GM06990 (cell line): ENCODE results near the gene SPTBN4.

Source experiments
- DNase-seq: peaks from one replicate; pipeline ENCODE4 v3.0.0-alpha.2; 2011; ENCODE audit not compliant: insufficient read length; ENCODE audit errors: extremely low read depth
- H3K27me3 ChIP-seq: replicated peaks from 2 replicates; pipeline ENCODE4 v1.6.0; 2011; ENCODE audit warnings: low read length; ENCODE audit not compliant: control insufficient read depth, insufficient read depth
- H3K36me3 ChIP-seq: 2 replicates; pipeline ENCODE4 v1.5.1; 2011; ENCODE audit warnings: low read length; ENCODE audit not compliant: control insufficient read depth, insufficient read depth
- H3K4me3 ChIP-seq: replicated peaks from 2 replicates; pipeline ENCODE4 v1.5.1; 2011; ENCODE audit warnings: low read depth, mild to moderate bottlenecking, control low read depth, low read length
- CTCF ChIP-seq: IDR thresholded peaks from 2 replicates; pipeline ENCODE4 v1.5.1; 2011; ENCODE audit warnings: low read length, control low read depth, mild to moderate bottlenecking, inconsistent platforms; ENCODE audit not compliant: insufficient read depth, poor library complexity, severe bottlenecking

SPTBN4 gene

DNA sequence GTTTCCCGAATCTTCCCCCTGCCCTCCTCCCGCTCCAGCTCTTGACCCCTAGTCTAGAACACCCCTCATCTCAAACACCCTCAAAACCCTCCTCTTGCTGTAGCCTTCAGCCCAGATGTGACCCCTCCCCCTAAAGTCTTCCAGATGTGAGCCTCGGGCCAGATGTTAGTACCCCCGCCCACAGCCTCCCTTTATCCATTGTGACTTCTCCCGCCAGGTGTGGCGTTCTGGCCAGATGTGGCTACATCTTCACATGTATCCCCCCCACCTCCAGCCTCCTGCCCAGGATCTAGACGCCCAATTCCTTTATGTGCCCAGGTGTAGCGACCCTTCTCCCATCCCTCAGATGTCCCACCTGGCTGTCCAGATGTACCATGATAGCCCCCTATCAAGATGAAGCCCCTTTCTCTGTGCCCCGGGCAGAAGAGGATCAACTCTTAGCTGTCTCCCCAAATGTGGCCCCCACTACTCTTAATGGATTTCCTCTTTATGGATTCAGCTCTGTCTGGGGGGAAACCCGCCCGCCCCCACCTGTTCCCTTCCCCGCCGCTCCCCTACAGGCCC, 133.9 kb downstream of the SPTBN4 start:
- Histone ChIP-seq H3K4me3 (no peak overlapping the region), H3K36me3 (no peaks in the 10 kb centered on the region), H3K27me3 (peaks cover 8% of the 10 kb centered on the region)
- DNase-seq: no peak
- TF ChIP-seq CTCF: no peak

DNA sequence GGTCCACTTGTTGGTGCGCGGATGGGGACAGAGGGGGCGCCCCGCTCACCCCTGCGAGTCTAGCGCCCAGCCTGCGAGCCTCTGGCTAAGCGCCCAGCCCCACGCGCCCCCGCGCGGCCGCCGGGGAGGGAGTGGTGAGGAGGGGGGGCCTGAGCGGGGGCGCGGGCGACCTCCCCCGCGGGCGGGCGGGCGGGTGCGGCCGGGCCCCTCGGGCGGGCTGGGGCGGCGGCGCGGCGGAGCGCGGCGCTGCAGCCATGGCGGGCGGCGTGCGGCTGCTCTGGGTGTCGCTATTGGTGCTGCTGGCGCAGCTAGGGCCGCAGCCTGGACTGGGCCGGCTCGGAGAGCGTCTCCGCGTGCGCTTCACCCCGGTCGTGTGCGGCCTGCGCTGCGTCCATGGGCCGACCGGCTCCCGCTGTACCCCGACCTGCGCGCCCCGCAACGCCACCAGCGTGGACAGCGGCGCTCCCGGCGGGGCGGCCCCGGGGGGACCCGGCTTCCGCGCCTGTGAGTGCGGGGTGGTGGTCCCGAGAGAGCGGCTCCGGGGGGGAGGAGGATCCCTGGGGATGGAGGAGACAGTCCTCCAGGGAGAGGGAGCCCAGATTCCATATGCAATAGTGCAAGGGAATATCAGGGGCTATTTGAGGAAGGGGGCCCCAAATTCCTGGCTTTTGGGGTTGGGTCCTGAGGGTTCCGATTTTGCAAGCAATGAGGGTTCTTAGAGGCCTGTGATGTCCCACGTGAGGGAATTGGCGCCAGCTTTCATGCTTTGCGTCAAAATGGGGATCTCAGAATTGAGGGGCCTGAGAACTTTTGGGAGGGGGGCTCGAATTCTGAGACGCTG, 134.6 kb downstream of the SPTBN4 start, which contains the start of gene LTBP4:
LTBP4 (plus strand) TSS at position 236 of the 841 bp plus-strand sequence; CDS start at position 255, 19 bp downstream.
- Histone ChIP-seq H3K27me3 (peaks cover 8% of the 10 kb centered on the region), H3K4me3 (0 out of 2 replicates have a peak within 1 kb of the TSS, but pooled peaks have one; percentile 10), H3K36me3 (no peaks in the 10 kb centered on the region)
- TF ChIP-seq CTCF: peak; percentile 9
- no peak for DNase-seq

DNA sequence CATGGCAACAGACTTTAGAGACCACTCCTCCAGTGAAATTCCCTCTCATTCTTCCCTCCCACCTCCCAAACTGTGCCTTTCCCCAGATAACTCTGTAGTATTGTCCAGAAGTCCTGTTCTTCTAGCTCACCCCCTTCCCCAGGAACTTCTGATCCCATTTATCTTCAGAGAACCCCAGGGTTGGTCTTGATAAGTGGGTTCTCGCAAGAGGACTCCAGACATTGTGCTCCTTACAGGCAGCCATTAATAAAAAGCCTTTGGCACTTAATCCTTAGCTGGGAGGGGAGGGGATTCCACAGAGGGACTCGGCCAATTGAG, 136.2 kb downstream of the SPTBN4 start:
- H3K27me3 ChIP-seq: peaks cover 5% of the 10 kb centered on the region; the same call in 1 of the 2 replicates
- H3K36me3 ChIP-seq: no peaks in the 10 kb centered on the region
- TF ChIP-seq CTCF: no peak
- no peak for DNase-seq
- H3K4me3 ChIP-seq: no peak overlapping the region

GRCh38 chr19:40603389-40604170, 136.8 kb downstream of the SPTBN4 start:
- H3K27me3 ChIP-seq: peaks cover 3% of the 10 kb centered on the region; the same call in 1 of the 2 replicates

More at GRCh38 chr19:40603389-40604170, 136.8 kb downstream of the SPTBN4 start:
- peak; percentile 1 for TF ChIP-seq CTCF
- peak overlapping the region; percentile 55 for H3K4me3 ChIP-seq
- no peaks in the 10 kb centered on the region for H3K36me3 ChIP-seq
- peak; percentile 95 for DNase-seq
